Adipocyte (in vitro differentiated cells): ENCODE data around the gene WNT2B.

Experiments
- DNase-seq: peaks from one replicate; pipeline ENCODE4 v3.0.0-alpha.2; 2015; ENCODE audit warnings: low read depth
- H3K27me3 ChIP-seq: replicated peaks from 2 replicates; pipeline ENCODE4 v1.7.0; 2013; ENCODE audit warnings: mild to moderate bottlenecking, low read length, moderate library complexity; ENCODE audit not compliant: control insufficient read depth, insufficient read depth
- H3K36me3 ChIP-seq: 2 replicates; pipeline ENCODE4 v1.7.0; 2013; ENCODE audit warnings: low read length, mild to moderate bottlenecking, moderate library complexity; ENCODE audit not compliant: control insufficient read depth, insufficient read depth, severe bottlenecking
- H3K4me1 ChIP-seq: 2 replicates; pipeline ENCODE4 v1.7.0; 2013; ENCODE audit warnings: mild to moderate bottlenecking, low read length, moderate library complexity; ENCODE audit not compliant: control insufficient read depth, insufficient read depth
- H3K4me3 ChIP-seq: 2 replicates; pipeline ENCODE4 v1.7.0; 2013; ENCODE audit warnings: mild to moderate bottlenecking, low read length, moderate library complexity
- H3K9ac ChIP-seq: 2 replicates; pipeline ENCODE4 v1.7.0; 2013; ENCODE audit warnings: mild to moderate bottlenecking, low read length, moderate library complexity
- H3K9me3 ChIP-seq: 2 replicates; pipeline ENCODE4 v1.7.0; 2013; ENCODE audit warnings: mild to moderate bottlenecking, low read length, moderate library complexity; ENCODE audit not compliant: control insufficient read depth

The WNT2B gene

GRCh38 chr1:112544011-112544688, 35.4 kb downstream of the WNT2B start:
- H3K36me3 ChIP-seq = peaks cover 8% of the 10 kb centered on the region
- H3K4me3 ChIP-seq = peak overlapping the region; percentile 64
- H3K9me3 ChIP-seq = no peaks in the 10 kb centered on the region
- no peaks in the 10 kb centered on the region for H3K27me3 ChIP-seq
- peaks cover 48% of the 10 kb centered on the region for H3K4me1 ChIP-seq
- H3K9ac ChIP-seq = peak overlapping the region; percentile 80
- peak; percentile 82 for DNase-seq

- Histone ChIP-seq H3K4me3 (peak overlapping the region; percentile 64), H3K9ac (peak overlapping the region; percentile 80), H3K4me1 (peaks cover 44% of the 10 kb centered on the region), H3K27me3 (no peaks in the 10 kb centered on the region), H3K9me3 (no peaks in the 10 kb centered on the region), H3K36me3 (peaks cover 8% of the 10 kb centered on the region)
- peak; percentile 57 for DNase-seq
These were observed 36.0 kb downstream of the WNT2B start for GRCh38 chr1:112544751-112545150.

GRCh38 chr1:112546076-112546475, 37.3 kb downstream of the WNT2B start:
- peak; percentile 49 for DNase-seq
- H3K4me3 ChIP-seq = no peak overlapping the region
- H3K36me3 ChIP-seq = peaks cover 8% of the 10 kb centered on the region
- no peaks in the 10 kb centered on the region for H3K27me3 ChIP-seq
- H3K4me1 ChIP-seq = peaks cover 38% of the 10 kb centered on the region
- no peak overlapping the region for H3K9ac ChIP-seq
- H3K9me3 ChIP-seq = no peaks in the 10 kb centered on the region

GRCh38 chr1:112548547-112548946, 39.8 kb downstream of the WNT2B start:
- Histone ChIP-seq H3K36me3 (peaks cover 8% of the 10 kb centered on the region), H3K9me3 (no peaks in the 10 kb centered on the region), H3K9ac (no peak overlapping the region), H3K4me3 (no peak overlapping the region), H3K27me3 (no peaks in the 10 kb centered on the region), H3K4me1 (peaks cover 30% of the 10 kb centered on the region)
- no peak for DNase-seq

GRCh38 chr1:112549590-112549989, 40.8 kb downstream of the WNT2B start:
- Histone ChIP-seq H3K9me3 (no peaks in the 10 kb centered on the region), H3K27me3 (no peaks in the 10 kb centered on the region), H3K4me1 (peaks cover 20% of the 10 kb centered on the region), H3K9ac (no peak overlapping the region), H3K4me3 (no peak overlapping the region), H3K36me3 (peaks cover 15% of the 10 kb centered on the region)
- DNase-seq = no peak

- Histone ChIP-seq H3K9me3 (no peaks in the 10 kb centered on the region), H3K9ac (no peak overlapping the region), H3K27me3 (no peaks in the 10 kb centered on the region), H3K36me3 (peaks cover 16% of the 10 kb centered on the region), H3K4me3 (no peak overlapping the region), H3K4me1 (peaks cover 12% of the 10 kb centered on the region)
- no peak for DNase-seq
These were observed 45.6 kb downstream of the WNT2B start for GRCh38 chr1:112554411-112554810.

- peak; percentile 68 for DNase-seq
These were observed 48.6 kb downstream of the WNT2B start for GRCh38 chr1:112557385-112557784.

GRCh38 chr1:112558634-112559033, 49.9 kb downstream of the WNT2B start:
- H3K36me3 ChIP-seq = peaks cover 16% of the 10 kb centered on the region
- H3K27me3 ChIP-seq = no peaks in the 10 kb centered on the region
- H3K9ac ChIP-seq = no peak overlapping the region
- H3K4me3 ChIP-seq = no peak overlapping the region
- no peaks in the 10 kb centered on the region for H3K9me3 ChIP-seq
- H3K4me1 ChIP-seq = peaks cover 5% of the 10 kb centered on the region
- DNase-seq = no peak

More at GRCh38 chr1:112557385-112557784, 48.6 kb downstream of the WNT2B start:
- Histone ChIP-seq H3K4me3 (no peak overlapping the region), H3K9ac (no peak overlapping the region), H3K4me1 (peaks cover 5% of the 10 kb centered on the region), H3K36me3 (peaks cover 16% of the 10 kb centered on the region), H3K27me3 (no peaks in the 10 kb centered on the region), H3K9me3 (no peaks in the 10 kb centered on the region)

GRCh38 chr1:112563341-112563740, 54.6 kb downstream of the WNT2B start:
- Histone ChIP-seq H3K4me3 (no peak overlapping the region), H3K4me1 (no peaks in the 10 kb centered on the region), H3K9ac (no peak overlapping the region), H3K27me3 (no peaks in the 10 kb centered on the region), H3K9me3 (no peaks in the 10 kb centered on the region), H3K36me3 (peaks cover 15% of the 10 kb centered on the region)
- no peak for DNase-seq

- Histone ChIP-seq H3K36me3 (peaks cover 15% of the 10 kb centered on the region), H3K9me3 (no peaks in the 10 kb centered on the region), H3K9ac (no peak overlapping the region), H3K27me3 (no peaks in the 10 kb centered on the region), H3K4me3 (no peak overlapping the region), H3K4me1 (no peaks in the 10 kb centered on the region)
- no peak for DNase-seq
These were observed 55.3 kb downstream of the WNT2B start for GRCh38 chr1:112564081-112564480.

GRCh38 chr1:112565800-112566199, 57.0 kb downstream of the WNT2B start:
- no peak for DNase-seq

More at GRCh38 chr1:112565800-112566199, 57.0 kb downstream of the WNT2B start:
- no peaks in the 10 kb centered on the region for H3K9me3 ChIP-seq
- no peak overlapping the region for H3K9ac ChIP-seq
- no peak overlapping the region for H3K4me3 ChIP-seq
- no peaks in the 10 kb centered on the region for H3K27me3 ChIP-seq
- H3K36me3 ChIP-seq = peaks cover 30% of the 10 kb centered on the region
- H3K4me1 ChIP-seq = no peaks in the 10 kb centered on the region
